Peyer's patch (tissue), 4 donors: ENCODE results near the gene FOXF1. TPM values are rescaled to one million over a fixed set of nuclear protein-coding genes. Genes with fewer than 3 reads are reported as not detected.

Experiments used
- DNase-seq, 3 donors: peaks; one replicate each; pipeline ENCODE4 v3.0.0-alpha.2; 2017 to 2019
- H3K27ac ChIP-seq, 4 donors: fragments of 200-600 bp; sonication (generic); one replicate each; pipeline ENCODE4 v1.5.1; 2016 to 2019
- H3K27me3 ChIP-seq, 2 donors: fragments of 200-600 bp; sonication (generic); one replicate each; pipeline ENCODE4 v1.5.1; 2019
- H3K36me3 ChIP-seq, 3 donors: fragments of 200-600 bp; sonication (generic); one replicate each; pipeline ENCODE4 v1.5.1; 2016 to 2019
- H3K4me1 ChIP-seq, 4 donors: fragments of 200-600 bp; sonication (generic); one replicate each; pipeline ENCODE4 v1.5.1; 2016 to 2019
- H3K4me3 ChIP-seq, 4 donors: fragments of 200-600 bp; sonication (generic); 1 replicate in 3 of 4; 2 replicates in 1 of 4; pipeline ENCODE4 v1.5.1; 2016 to 2019; ENCODE audit warnings: mild to moderate bottlenecking in 1 of 4
- H3K9me3 ChIP-seq, 4 donors: fragments of 200-600 bp; sonication (generic); one replicate each; pipeline ENCODE4 v1.5.1; 2016 to 2019; ENCODE audit warnings: mild to moderate bottlenecking in 1 of 4
- POLR2A ChIP-seq, 2 donors: fragments of 450-650 bp; IDR thresholded peaks; one replicate each; pipeline ENCODE4 v1.5.1; 2017; ENCODE audit warnings: antibody characterized with exemption in 2 of 2, mild to moderate bottlenecking in 2 of 2, moderate library complexity in 2 of 2
- total RNA-seq, 4 donors: library from RNA; depleted of rRNA; stranded (reverse); fragments of >200 nt; gene quantifications; one replicate each; pipeline ENCODE4 v1.1.0, GENCODE V29; 2016
- TF ChIP-seq, protein P1 (sequence below), 6 experiments: fragments of 450-650 bp in 4 of 6; fragments of 200-600 bp in 2 of 6; sonication (generic) in 1 of 6; IDR thresholded peaks; one replicate each; pipeline ENCODE4 v1.5.1; 2017 to 2019; ENCODE audit warnings: antibody characterized with exemption in 6 of 6, mild to moderate bottlenecking in 3 of 6, moderate library complexity in 1 of 6

FOXF1 gene
- total RNA-seq, 4 donors from 2014 or later: 4.4 to 36.3 (median 9.0) TPM

DNA sequence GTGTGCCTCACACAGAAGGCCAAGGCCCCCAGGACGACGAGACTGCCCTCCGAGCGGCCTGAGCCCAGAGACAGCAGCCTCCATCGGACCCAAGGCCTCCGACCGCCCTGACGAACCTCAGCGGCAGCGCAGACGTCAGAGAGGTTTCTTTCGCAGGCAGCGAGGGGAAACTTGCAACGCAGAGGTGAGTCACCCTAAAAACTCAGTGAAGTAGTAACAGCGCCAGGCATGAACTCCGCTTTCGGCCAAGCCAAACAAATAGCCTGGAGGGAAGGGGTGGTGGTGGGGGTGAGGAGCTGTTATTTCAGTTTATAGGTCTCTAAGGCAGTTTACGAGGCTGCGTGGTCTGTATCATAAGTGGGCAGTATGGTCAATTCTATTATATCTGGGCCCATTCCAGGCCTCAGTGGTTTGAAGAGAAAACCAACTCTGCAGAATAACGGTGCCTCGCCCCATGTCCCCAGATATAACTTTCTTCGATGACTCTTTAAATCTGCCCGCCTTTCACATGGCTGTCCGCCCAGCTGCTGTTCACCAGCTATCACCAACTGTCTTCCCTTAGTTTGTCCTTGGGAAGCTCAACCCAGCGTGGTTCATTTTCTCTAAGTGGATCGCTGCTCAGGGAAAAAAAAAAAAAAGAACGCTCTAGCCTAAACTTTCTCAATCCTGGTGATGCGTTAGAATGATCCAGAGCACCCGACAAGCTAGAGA, 43.5 kb upstream of the FOXF1 start:
- no peak overlapping the region for H3K4me3 ChIP-seq
- H3K9me3 ChIP-seq: no peaks in the 10 kb centered on the region
- no peaks in the 10 kb centered on the region for H3K27me3 ChIP-seq
- H3K36me3 ChIP-seq: no peaks in the 10 kb centered on the region
- H3K4me1 ChIP-seq: no peaks in the 10 kb centered on the region
- H3K27ac ChIP-seq: peak overlapping the region in 2 of 4 donors; percentile 39 to 41
- no peak for DNase-seq
- TF ChIP-seq, protein P1, sequence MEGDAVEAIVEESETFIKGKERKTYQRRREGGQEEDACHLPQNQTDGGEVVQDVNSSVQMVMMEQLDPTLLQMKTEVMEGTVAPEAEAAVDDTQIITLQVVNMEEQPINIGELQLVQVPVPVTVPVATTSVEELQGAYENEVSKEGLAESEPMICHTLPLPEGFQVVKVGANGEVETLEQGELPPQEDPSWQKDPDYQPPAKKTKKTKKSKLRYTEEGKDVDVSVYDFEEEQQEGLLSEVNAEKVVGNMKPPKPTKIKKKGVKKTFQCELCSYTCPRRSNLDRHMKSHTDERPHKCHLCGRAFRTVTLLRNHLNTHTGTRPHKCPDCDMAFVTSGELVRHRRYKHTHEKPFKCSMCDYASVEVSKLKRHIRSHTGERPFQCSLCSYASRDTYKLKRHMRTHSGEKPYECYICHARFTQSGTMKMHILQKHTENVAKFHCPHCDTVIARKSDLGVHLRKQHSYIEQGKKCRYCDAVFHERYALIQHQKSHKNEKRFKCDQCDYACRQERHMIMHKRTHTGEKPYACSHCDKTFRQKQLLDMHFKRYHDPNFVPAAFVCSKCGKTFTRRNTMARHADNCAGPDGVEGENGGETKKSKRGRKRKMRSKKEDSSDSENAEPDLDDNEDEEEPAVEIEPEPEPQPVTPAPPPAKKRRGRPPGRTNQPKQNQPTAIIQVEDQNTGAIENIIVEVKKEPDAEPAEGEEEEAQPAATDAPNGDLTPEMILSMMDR (IDR thresholded peaks at IDR 0.05): no peak
- TF ChIP-seq POLR2A (IDR thresholded peaks at IDR 0.05): no peak

DNA sequence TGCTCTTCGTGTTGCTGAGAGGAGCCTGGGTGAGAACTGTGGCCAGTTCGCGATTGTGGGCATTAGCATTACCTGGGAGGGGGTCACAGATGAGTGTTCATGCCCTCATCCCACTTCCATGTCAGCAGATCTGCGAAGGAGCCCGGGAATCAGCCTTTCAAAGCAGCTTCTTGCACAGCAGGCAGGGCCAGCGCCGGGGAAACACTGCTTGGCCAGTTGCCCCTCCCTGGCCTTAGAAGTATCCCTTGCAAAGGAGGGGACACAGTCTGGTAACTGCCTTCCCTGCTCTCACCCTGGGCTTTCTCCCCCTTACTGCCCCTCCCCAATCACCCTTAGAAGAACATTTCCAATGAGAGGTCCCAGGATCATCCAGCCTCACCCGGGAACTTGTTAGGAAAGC, 42.8 kb upstream of the FOXF1 start:
- no peak for DNase-seq
- TF ChIP-seq, protein P1 (IDR thresholded peaks at IDR 0.05): no peak
- TF ChIP-seq POLR2A (IDR thresholded peaks at IDR 0.05): no peak
- H3K4me3 ChIP-seq: no peak overlapping the region
- no peaks in the 10 kb centered on the region for H3K36me3 ChIP-seq
- peaks cover 0 to 4% (median 0%) of the 10 kb centered on the region in 4 donors for H3K9me3 ChIP-seq
- no peaks in the 10 kb centered on the region for H3K4me1 ChIP-seq
- H3K27me3 ChIP-seq: no peaks in the 10 kb centered on the region
- H3K27ac ChIP-seq: peak overlapping the region in 1 of 4 donors; percentile 39

DNA sequence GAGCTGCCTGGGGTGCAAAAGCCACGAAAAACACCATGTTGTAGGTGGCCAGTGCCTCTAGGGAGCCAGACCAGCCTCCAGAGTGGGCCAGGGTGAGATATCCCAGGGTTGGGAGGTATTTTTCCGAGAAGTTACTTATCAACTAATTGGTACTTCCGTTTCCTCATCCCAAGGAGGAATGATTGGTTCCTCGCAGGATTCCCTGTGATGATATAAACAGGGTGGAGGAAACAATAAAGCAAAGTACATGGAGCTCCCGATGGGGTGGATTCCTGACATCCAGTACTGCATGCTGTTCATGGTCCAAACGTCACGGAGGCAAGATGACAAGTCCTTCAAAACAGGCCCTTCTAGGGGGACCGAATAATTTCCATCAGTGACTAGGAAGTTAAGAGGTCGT, 39.4 kb upstream of the FOXF1 start:
- Histone ChIP-seq H3K4me1 (no peaks in the 10 kb centered on the region), H3K27me3 (no peaks in the 10 kb centered on the region), H3K36me3 (no peaks in the 10 kb centered on the region), H3K27ac (peak overlapping the region in 1 of 4 donors; percentile 13), H3K4me3 (no peak overlapping the region), H3K9me3 (peaks cover 0 to 5% (median 0%) of the 10 kb centered on the region in 4 donors)
- TF ChIP-seq, protein P1 (IDR thresholded peaks at IDR 0.05): no peak
- TF ChIP-seq POLR2A (IDR thresholded peaks at IDR 0.05): no peak
- no peak for DNase-seq

DNA sequence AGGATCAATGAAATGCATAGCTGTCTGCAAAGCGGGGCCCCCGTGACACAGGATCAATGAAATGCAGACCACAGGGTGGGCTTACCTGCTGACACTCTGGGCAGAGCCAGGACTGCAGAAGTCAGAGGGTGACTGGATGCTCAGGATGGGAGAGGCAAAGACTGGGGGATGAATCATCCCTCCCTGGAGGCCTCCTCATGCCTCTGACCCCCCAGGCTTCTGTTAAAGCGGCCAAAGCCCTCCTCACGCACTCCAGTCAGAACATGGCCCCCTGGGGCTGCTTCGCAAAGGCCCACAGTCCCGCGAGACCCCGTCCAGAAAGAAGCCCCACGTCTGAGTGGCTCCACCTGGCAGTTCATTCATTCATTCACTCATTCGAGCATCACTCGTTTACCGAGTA, 38.4 kb upstream of the FOXF1 start:
- TF ChIP-seq POLR2A (IDR thresholded peaks at IDR 0.05): no peak
- TF ChIP-seq, protein P1 (IDR thresholded peaks at IDR 0.05): no peak
- no peaks in the 10 kb centered on the region for H3K27me3 ChIP-seq
- peaks cover 0 to 5% (median 0%) of the 10 kb centered on the region in 4 donors for H3K9me3 ChIP-seq
- H3K27ac ChIP-seq: no peak overlapping the region
- no peak for DNase-seq
- H3K36me3 ChIP-seq: no peaks in the 10 kb centered on the region
- H3K4me3 ChIP-seq: no peak overlapping the region
- H3K4me1 ChIP-seq: no peaks in the 10 kb centered on the region

DNA sequence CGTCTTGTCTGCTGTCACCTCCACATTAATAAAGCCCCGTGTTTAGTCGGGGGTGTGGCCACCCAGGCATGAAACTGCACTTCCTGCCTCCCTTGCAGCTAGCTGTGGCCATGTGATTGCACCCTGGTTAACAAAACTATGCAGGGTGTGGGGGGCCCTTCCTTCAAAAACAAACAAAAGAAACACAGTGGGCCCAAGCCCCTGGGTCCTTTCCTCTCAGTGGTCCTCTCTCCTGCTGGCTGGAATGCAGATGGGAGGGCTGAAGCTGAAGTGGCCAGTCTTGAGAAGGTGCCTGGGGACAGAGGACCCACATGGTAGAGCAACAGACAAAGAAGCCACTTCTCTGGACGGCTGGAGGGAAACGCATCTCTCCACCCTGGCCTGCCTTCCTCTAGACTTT, 38.0 kb upstream of the FOXF1 start:
- Histone ChIP-seq H3K9me3 (peaks cover 0 to 5% (median 0%) of the 10 kb centered on the region in 4 donors), H3K36me3 (no peaks in the 10 kb centered on the region), H3K27ac (no peak overlapping the region), H3K4me3 (no peak overlapping the region), H3K4me1 (no peaks in the 10 kb centered on the region), H3K27me3 (no peaks in the 10 kb centered on the region)
- TF ChIP-seq POLR2A (IDR thresholded peaks at IDR 0.05): no peak
- TF ChIP-seq, protein P1 (IDR thresholded peaks at IDR 0.05): no peak
- DNase-seq: no peak
